ENCODE data around the gene NGEF. TPM values are rescaled to one million over a fixed set of nuclear protein-coding genes. Genes with fewer than 3 reads are reported as not detected.
A peak's percentile ranks its signal among the peaks of the same experiment; 100 is the strongest.

Gene NGEF
- polyA plus RNA-seq, 1 donor from 2014 or later: not detected

DNA sequence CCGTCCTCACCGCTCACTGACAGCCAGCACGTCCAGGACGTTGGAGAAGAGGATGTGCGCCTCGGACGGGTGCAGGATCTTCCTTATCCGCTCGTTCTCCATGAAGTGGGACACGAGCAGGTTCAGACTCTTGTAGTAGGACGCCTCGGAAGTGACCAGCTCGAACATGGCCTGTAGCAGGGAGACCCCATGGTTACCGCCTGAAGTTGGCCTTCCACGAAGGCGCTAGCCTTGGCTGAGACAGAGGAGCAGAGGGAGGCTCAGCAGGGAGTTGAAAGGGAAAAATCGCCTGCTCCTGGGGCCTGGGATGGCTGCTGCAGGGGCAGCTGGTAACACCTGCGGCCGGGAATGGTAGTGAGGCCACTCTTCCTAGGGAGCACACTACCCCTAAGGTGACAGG is 118.3 kb downstream of the NGEF start:
- peak overlapping the region in 1 of 3 donors; percentile 33 for H3K27ac Mint-ChIP-seq
- H3K9me3 Mint-ChIP-seq: no peaks in the 10 kb centered on the region
- no peaks in the 10 kb centered on the region for H3K36me3 Mint-ChIP-seq
- H3K27me3 Mint-ChIP-seq: peaks cover 15% of the 10 kb centered on the region
- no peak overlapping the region for H3K4me3 Mint-ChIP-seq
- H3K4me1 Mint-ChIP-seq: no peaks in the 10 kb centered on the region

DNA sequence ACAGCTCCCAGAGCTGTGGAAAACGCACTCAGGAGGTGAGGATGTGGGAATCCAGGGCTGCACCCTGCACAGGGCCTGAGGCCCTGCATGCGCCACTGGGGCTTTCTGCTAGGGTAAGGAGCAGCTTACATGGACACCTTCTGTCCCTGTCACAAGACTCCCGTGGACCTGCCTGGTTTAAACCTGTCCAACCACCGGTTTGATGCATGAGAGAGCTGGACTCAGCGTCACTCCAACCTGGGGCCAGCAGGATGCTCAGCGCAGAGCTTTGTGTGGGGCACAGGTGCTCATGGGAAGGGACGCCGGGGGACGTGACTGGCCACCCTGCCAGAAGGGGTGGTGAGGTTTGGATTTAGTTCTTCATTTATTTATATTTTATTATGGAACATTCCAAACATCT is 118.8 kb downstream of the NGEF start:
- peaks cover 16% of the 10 kb centered on the region for H3K27me3 Mint-ChIP-seq
- no peaks in the 10 kb centered on the region for H3K36me3 Mint-ChIP-seq
- H3K4me3 Mint-ChIP-seq: peak overlapping the region in 1 of 4 donors; percentile 60

GRCh38 chr2:232893834-232894233 is 119.2 kb downstream of the NGEF start:
- no peaks in the 10 kb centered on the region for H3K9me3 Mint-ChIP-seq
- peaks cover 0 to 2% (median 0%) of the 10 kb centered on the region in 3 donors for H3K4me1 Mint-ChIP-seq
- H3K27me3 Mint-ChIP-seq: peaks cover 17% of the 10 kb centered on the region
- H3K36me3 Mint-ChIP-seq: no peaks in the 10 kb centered on the region
- no peak overlapping the region for H3K27ac Mint-ChIP-seq
- peak overlapping the region in 1 of 4 donors; percentile 60 for H3K4me3 Mint-ChIP-seq

More for the DNA sequence above, 118.8 kb downstream of the NGEF start:
- H3K9me3 Mint-ChIP-seq: no peaks in the 10 kb centered on the region
- H3K27ac Mint-ChIP-seq: no peak overlapping the region
- H3K4me1 Mint-ChIP-seq: no peaks in the 10 kb centered on the region

DNA sequence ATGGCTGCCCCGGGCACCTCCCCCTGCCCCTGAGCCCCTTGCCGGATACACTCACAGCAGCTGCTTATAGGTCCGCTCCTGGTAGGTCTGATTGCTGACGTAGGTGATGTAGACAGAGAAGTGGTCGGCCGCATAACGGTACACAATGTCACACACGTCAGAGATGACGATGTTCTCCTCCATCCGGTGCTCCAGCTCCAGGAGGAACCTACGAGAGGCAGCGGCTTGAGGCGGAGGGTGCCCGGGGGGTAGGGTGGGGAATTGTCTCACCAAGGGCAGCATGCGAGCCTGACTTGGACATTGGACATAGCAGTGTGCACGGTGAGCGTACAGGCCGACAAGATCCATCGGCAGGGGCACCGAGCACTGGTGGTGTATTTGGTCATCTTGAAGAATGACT is 120.2 kb downstream of the NGEF start:
- H3K27me3 Mint-ChIP-seq: peaks cover 17% of the 10 kb centered on the region
- H3K4me1 Mint-ChIP-seq: peaks cover 0 to 2% (median 0%) of the 10 kb centered on the region in 3 donors
- no peaks in the 10 kb centered on the region for H3K36me3 Mint-ChIP-seq
- H3K9me3 Mint-ChIP-seq: no peaks in the 10 kb centered on the region
- H3K27ac Mint-ChIP-seq: no peak overlapping the region
- H3K4me3 Mint-ChIP-seq: no peak overlapping the region

DNA sequence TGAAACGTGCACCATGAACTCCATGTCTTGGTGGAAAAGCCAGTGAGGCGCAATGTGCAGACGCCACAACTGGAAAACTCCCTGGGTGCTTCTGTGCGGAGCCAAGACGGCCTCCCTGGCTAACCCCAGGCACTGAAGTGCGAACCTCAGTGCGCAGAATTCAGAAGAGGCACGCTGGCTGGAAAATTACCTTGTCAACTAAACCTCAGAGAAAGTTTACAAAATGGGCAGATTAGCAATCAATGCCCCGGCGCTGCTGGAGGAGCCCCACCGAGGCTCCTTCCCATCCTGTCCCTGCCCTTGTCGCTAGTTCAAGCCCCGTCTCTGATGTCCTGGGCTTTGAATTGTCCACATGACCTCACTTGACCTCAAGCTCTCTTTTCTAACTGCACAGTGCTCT is 120.8 kb downstream of the NGEF start:
- H3K36me3 Mint-ChIP-seq: no peaks in the 10 kb centered on the region
- H3K4me1 Mint-ChIP-seq: peaks cover 0 to 3% (median 0%) of the 10 kb centered on the region in 3 donors
- H3K9me3 Mint-ChIP-seq: no peaks in the 10 kb centered on the region
- H3K4me3 Mint-ChIP-seq: no peak overlapping the region
- H3K27me3 Mint-ChIP-seq: peaks cover 17% of the 10 kb centered on the region
- no peak overlapping the region for H3K27ac Mint-ChIP-seq

GRCh38 chr2:232891621-232892071 is 121.4 kb downstream of the NGEF start:
- Mint-ChIP-seq H3K4me3 (no peak overlapping the region), H3K27ac (no peak overlapping the region), H3K4me1 (peaks cover 0 to 3% (median 0%) of the 10 kb centered on the region in 3 donors), H3K27me3 (peaks cover 17% of the 10 kb centered on the region), H3K9me3 (no peaks in the 10 kb centered on the region), H3K36me3 (no peaks in the 10 kb centered on the region)

GRCh38 chr2:232890896-232891601 is 122.0 kb downstream of the NGEF start:
- Mint-ChIP-seq H3K36me3 (no peaks in the 10 kb centered on the region), H3K4me1 (peaks cover 0 to 3% (median under 1%) of the 10 kb centered on the region in 3 donors), H3K9me3 (no peaks in the 10 kb centered on the region), H3K27ac (no peak overlapping the region), H3K4me3 (peak overlapping the region in 1 of 4 donors; percentile 82), H3K27me3 (peaks cover 17% of the 10 kb centered on the region)

DNA sequence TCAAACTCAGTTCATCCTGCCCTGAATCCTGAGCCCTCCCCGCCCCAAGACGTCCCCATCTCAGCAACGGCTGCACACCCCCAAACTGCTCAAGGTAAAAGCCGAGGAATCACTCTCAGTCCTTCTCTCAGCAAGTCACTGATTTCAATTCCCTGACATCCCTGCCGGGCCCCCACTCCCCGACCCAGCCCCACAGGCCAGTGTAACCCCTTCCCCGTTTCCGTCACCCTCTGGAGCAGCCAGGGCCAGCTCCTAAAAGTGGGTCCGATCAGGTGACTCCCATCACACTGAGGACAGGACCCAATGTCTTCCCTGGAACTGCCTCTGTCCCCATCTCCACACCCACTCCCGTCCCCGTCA is 122.5 kb downstream of the NGEF start:
- Mint-ChIP-seq H3K27ac (no peak overlapping the region), H3K27me3 (peaks cover 17% of the 10 kb centered on the region)

DNA sequence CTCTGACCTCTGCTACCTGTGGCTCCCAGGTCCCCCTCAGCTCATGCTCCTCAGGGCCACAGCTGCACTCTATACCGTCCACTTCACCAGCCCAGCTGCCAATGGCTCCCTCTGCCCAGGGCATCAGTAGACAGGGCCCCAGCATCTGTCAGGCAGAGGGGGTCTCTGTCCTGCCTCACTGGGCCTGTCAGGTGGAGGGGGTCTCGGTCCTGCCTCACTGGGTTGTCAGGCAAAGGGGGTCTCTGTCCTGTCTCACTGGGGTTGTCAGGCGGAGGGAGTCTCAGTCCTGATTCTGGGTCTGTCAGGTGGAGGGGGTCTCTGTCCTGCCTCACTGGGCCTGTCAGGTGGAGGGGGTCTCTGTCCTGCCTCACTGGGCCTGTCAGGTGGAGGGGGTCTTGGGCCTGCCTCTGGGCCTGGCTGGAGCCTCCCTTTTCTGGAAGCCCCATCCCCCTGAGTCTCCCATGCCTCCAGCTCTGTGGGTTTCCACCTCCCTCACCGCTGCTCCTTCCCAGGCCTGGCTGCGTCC is 123.1 kb downstream of the NGEF start:
- H3K36me3 Mint-ChIP-seq: no peaks in the 10 kb centered on the region
- H3K27ac Mint-ChIP-seq: no peak overlapping the region
- H3K4me3 Mint-ChIP-seq: no peak overlapping the region
- no peaks in the 10 kb centered on the region for H3K9me3 Mint-ChIP-seq
- H3K4me1 Mint-ChIP-seq: peaks cover 0 to 5% (median 3%) of the 10 kb centered on the region in 3 donors
- peaks cover 17% of the 10 kb centered on the region for H3K27me3 Mint-ChIP-seq

More for the DNA sequence above, 122.5 kb downstream of the NGEF start:
- Mint-ChIP-seq H3K4me3 (no peak overlapping the region), H3K4me1 (peaks cover 0 to 3% (median 3%) of the 10 kb centered on the region in 3 donors), H3K36me3 (no peaks in the 10 kb centered on the region), H3K9me3 (no peaks in the 10 kb centered on the region)

- Mint-ChIP-seq H3K4me3 (no peak overlapping the region), H3K36me3 (no peaks in the 10 kb centered on the region), H3K27ac (no peak overlapping the region), H3K9me3 (no peaks in the 10 kb centered on the region), H3K27me3 (peaks cover 17% of the 10 kb centered on the region), H3K4me1 (peaks cover 0 to 5% (median 3%) of the 10 kb centered on the region in 3 donors)
Measured at GRCh38 chr2:232888839-232889529, 124.1 kb downstream of the NGEF start.

- H3K4me1 Mint-ChIP-seq: peaks cover 0 to 5% (median 3%) of the 10 kb centered on the region in 3 donors
- H3K27me3 Mint-ChIP-seq: peaks cover 16% of the 10 kb centered on the region
- H3K36me3 Mint-ChIP-seq: no peaks in the 10 kb centered on the region
- H3K27ac Mint-ChIP-seq: no peak overlapping the region
- H3K4me3 Mint-ChIP-seq: no peak overlapping the region
- H3K9me3 Mint-ChIP-seq: no peaks in the 10 kb centered on the region
Measured at GRCh38 chr2:232888099-232888836, 124.8 kb downstream of the NGEF start.

DNA sequence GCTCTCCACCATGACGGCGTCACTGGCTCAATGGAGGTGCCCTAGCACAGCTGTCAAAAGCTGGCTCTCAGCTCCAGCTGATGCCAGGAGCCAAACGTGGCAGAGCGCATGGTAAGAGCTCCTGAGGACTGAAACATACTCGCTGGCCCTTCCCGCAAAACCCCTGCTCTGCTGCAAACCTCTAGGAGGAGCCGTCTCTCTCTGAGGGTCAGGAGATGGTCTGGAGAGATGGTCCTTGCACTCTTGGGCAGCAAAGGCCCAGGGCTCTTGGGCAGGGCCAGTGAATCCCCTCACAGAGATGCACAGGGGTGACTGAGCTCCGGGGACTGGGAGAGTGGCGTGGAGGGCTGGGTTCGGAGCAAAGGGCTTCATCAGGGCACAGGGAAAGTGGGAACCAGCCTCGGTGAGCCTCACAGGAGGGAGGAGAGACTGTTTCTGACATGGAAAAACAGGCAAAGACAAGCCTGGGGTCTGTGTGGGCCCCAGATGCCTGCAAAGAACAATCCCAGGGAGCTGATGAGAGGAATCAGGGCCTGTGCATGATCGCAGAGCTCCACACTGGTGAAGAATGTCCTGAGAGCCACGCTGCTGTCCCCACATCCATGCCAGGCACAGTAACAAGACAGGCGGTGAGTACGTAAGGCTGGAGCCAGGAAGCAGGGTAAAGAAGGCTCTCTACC is 125.7 kb downstream of the NGEF start:
- Mint-ChIP-seq H3K27ac (no peak overlapping the region), H3K4me3 (no peak overlapping the region), H3K27me3 (peaks cover 11% of the 10 kb centered on the region), H3K9me3 (no peaks in the 10 kb centered on the region), H3K4me1 (peaks cover 0 to 5% (median 3%) of the 10 kb centered on the region in 3 donors), H3K36me3 (no peaks in the 10 kb centered on the region)

DNA sequence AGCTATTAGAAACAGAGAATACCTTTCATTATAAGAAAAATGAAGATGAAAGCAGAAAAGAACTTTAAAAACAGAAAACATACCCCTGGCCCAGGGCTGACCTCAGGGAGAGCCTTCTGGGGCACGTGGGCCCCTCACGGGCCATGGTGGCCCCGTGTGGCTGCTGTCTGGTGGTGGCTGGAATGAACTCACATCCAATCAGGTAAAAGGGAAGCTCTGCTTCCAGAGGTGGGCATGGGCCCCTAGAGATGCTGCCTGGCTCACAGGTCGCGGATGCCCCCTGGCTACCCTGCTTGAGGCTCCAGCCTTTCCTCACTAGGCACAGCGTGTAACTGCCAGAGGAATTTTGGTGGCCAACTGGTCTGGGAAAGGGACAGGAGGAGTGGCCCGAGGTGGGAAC is 126.4 kb downstream of the NGEF start:
- Mint-ChIP-seq H3K27me3 (peaks cover 10% of the 10 kb centered on the region), H3K4me1 (peaks cover 0 to 5% (median 3%) of the 10 kb centered on the region in 3 donors), H3K36me3 (no peaks in the 10 kb centered on the region), H3K9me3 (no peaks in the 10 kb centered on the region), H3K4me3 (no peak overlapping the region), H3K27ac (no peak overlapping the region)

DNA sequence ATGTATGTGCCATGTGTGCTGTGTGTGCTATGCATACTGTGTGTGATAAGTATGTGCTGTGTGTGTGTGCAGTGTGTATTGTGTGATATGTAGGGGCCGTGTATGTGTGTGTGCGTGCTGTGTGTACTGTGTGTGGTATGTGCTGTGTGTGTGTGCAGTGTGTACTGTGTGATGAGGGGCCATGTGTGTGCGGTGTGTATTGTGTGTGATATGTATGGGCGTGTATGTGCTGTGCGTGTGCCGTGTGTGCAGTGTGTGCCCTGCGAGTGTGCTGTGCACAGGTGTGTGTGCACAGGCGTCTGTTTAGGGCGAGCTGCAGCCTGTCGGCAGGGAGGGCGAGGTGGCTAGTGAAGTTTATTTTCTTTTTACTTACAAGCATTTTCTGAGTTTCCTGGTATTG is 126.9 kb downstream of the NGEF start:
- H3K4me1 Mint-ChIP-seq: peaks cover 0 to 5% (median 3%) of the 10 kb centered on the region in 3 donors
- no peaks in the 10 kb centered on the region for H3K36me3 Mint-ChIP-seq
- no peak overlapping the region for H3K27ac Mint-ChIP-seq
- H3K27me3 Mint-ChIP-seq: peaks cover 6% of the 10 kb centered on the region
- H3K9me3 Mint-ChIP-seq: no peaks in the 10 kb centered on the region
- H3K4me3 Mint-ChIP-seq: no peak overlapping the region

All from IgD-negative memory B cell (primary cell).